A673 (cell line): ENCODE results near the gene CYTH1.

Experiments
- EZH2 ChIP-seq: fragments of 200-600 bp; sonication (generic); IDR thresholded peaks from 2 replicates; pipeline ENCODE4 v1.6.1; 2017; ENCODE audit warnings: borderline replicate concordance, low read depth, mild to moderate bottlenecking, mixed read lengths, antibody characterized with exemption, low read length; ENCODE audit not compliant: poor library complexity, severe bottlenecking
- TF ChIP-seq, protein P1 (sequence below): fragments of 300-800, 200-600 bp; sonication (generic); conservative IDR thresholded peaks from 2 replicates; pipeline ENCODE4 v1.5.1; 2017; ENCODE audit warnings: low read depth, mild to moderate bottlenecking, antibody characterized with exemption, low read length, moderate library complexity, mixed read lengths

DNA sequence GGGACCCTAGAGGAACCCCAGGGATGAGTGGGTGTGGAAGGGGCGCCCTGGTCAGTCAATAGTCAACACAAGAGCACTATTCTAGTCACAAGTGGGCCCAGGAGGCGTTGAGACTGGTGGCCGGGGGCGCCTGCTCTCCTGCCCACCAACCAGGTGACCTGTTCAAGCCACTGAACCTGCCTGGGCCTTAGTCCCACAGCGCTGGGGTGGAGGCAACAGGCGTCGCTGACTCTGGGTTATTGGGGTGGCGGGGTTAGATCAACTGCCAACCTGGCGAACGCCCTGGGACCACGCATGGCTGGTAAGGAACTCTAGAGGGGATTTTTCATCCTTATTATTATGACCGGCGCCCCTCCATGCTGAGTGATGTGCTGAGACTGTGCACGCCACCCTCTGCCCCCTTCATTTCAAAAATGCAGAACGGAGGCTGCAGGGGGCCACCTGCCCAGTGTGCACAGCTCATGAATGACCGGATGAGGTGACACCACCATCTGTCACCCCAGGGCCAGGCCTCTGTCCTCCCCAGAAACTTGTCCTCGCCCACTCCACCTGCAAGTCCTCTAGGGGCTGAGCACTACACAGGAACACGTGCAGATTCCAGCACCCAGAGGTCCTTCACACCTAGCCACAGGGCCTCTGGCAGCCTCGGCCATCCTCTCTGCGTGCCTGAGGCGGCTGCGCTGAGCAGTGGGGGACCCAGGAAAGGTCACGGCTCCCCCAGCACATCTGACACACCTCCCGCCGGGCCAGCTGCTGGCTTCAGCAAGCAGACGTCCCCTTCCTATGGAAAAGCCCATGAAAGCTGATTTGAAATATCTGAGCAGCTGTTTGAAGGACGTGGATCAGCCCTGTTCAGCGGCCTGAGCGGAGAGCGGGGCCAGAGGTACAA lies 153.3 kb downstream of the CYTH1 start:
- TF ChIP-seq, protein P1, sequence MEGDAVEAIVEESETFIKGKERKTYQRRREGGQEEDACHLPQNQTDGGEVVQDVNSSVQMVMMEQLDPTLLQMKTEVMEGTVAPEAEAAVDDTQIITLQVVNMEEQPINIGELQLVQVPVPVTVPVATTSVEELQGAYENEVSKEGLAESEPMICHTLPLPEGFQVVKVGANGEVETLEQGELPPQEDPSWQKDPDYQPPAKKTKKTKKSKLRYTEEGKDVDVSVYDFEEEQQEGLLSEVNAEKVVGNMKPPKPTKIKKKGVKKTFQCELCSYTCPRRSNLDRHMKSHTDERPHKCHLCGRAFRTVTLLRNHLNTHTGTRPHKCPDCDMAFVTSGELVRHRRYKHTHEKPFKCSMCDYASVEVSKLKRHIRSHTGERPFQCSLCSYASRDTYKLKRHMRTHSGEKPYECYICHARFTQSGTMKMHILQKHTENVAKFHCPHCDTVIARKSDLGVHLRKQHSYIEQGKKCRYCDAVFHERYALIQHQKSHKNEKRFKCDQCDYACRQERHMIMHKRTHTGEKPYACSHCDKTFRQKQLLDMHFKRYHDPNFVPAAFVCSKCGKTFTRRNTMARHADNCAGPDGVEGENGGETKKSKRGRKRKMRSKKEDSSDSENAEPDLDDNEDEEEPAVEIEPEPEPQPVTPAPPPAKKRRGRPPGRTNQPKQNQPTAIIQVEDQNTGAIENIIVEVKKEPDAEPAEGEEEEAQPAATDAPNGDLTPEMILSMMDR = no peak
- no peak for TF ChIP-seq EZH2
